Common myeloid progenitor, CD34-positive (primary cell): ENCODE data around the gene DNAJC18.

ENCODE experiments used
- CTCF ChIA-PET: fragments of 350-600 bp; sonication (Branson Sonifier 250); formaldehyde crosslinking; loops from one replicate; lab custom pipeline; 2021; ENCODE audit warnings: antibody characterized with exemption; lab: Charles Lee
- POLR2A ChIA-PET: fragments of 350-600 bp; sonication (Branson Sonifier 250); formaldehyde crosslinking; loops from one replicate; lab custom pipeline; 2021; ENCODE audit warnings: antibody characterized with exemption; lab: Charles Lee
- DNase-seq, 3 donors: peaks; one replicate each; pipeline versions ENCODE4 v3.0.0 to v3.0.0-alpha.2; 2013
- H3K27ac ChIP-seq, 2 experiments: 1 replicate in 1 of 2; 2 replicates in 1 of 2; pipeline ENCODE4 v1.7.0; 2013; ENCODE audit warnings: inconsistent platforms in 2 of 2, low read length in 2 of 2, mild to moderate bottlenecking in 2 of 2, low read depth in 1 of 2, moderate library complexity in 1 of 2; ENCODE audit not compliant: severe bottlenecking in 2 of 2, insufficient read depth in 1 of 2, poor library complexity in 1 of 2
- H3K27me3 ChIP-seq, 5 experiments: replicated peaks in 2 of 5; 1 replicate in 3 of 5; 2 replicates in 2 of 5; pipeline versions ENCODE4 v1.6.1 to v1.7.0; 2013; ENCODE audit warnings: low read length in 4 of 5, mild to moderate bottlenecking in 2 of 5, moderate library complexity in 2 of 5, inconsistent platforms in 1 of 5; ENCODE audit not compliant: insufficient read depth in 5 of 5, control insufficient read depth in 4 of 5
- H3K36me3 ChIP-seq, 4 experiments: 1 replicate in 2 of 4; 2 replicates in 2 of 4; pipeline versions ENCODE4 v1.6.1 to v1.7.0; 2013; ENCODE audit warnings: low read length in 3 of 4, control low read depth in 1 of 4, mild to moderate bottlenecking in 1 of 4; ENCODE audit not compliant: control insufficient read depth in 4 of 4, insufficient read depth in 4 of 4
- H3K4me1 ChIP-seq, 4 experiments: 1 replicate in 3 of 4; 2 replicates in 1 of 4; pipeline versions ENCODE4 v1.6.1 to v1.7.1; 2013; ENCODE audit warnings: low read length in 3 of 4, mild to moderate bottlenecking in 3 of 4, control low read depth in 1 of 4, inconsistent platforms in 1 of 4, moderate library complexity in 1 of 4; ENCODE audit not compliant: control insufficient read depth in 4 of 4, insufficient read depth in 4 of 4; ENCODE audit errors: control extremely low read depth in 1 of 4
- H3K4me3 ChIP-seq, 7 experiments: 1 replicate in 4 of 7; 2 replicates in 3 of 7; pipeline versions ENCODE4 v1.5.1 to v1.7.0; 2013; ENCODE audit warnings: mild to moderate bottlenecking in 7 of 7, low read length in 6 of 7, moderate library complexity in 6 of 7, inconsistent platforms in 2 of 7, low read depth in 2 of 7, control low read depth in 1 of 7; ENCODE audit not compliant: insufficient read depth in 4 of 7, control insufficient read depth in 1 of 7; ENCODE audit errors: extremely low read depth in 1 of 7
- H3K9me3 ChIP-seq, 5 experiments: 1 replicate in 4 of 5; 2 replicates in 1 of 5; pipeline versions ENCODE4 v1.6.1 to v1.7.1; 2013; ENCODE audit warnings: low read length in 4 of 5, mild to moderate bottlenecking in 2 of 5, inconsistent platforms in 1 of 5, low read depth in 1 of 5, moderate library complexity in 1 of 5; ENCODE audit not compliant: control insufficient read depth in 4 of 5, insufficient read depth in 2 of 5; ENCODE audit errors: control extremely low read depth in 1 of 5
- WGBS: methylation state at CpG from one replicate; pipeline ENCODE4 v1.1.5; 2013; ENCODE audit not compliant: insufficient coverage; 5-methylcytosine and 5-hydroxymethylcytosine counted together

DNAJC18 gene

DNA sequence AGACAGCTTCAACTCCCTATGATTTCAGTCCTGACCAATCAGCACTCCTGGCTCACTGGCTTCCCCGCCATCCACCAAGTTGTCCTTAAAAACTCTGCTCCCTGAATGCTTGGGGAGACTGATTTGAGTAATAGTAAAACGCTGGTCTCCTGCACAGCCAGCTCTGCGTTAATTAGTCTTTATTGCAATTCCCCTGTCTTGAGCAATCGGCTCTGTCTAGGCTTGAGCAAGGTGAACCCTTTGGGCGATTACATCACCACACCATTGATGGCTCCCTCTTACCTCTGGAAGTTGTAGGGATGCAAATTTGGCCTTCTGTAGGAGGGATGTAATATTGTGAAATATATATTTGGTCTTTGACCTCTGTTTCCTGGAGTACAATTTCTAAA, 53.3 kb downstream of the DNAJC18 start:
- Histone ChIP-seq H3K9me3 (no peaks in the 10 kb centered on the region), H3K4me1 (peaks cover 6 to 91% (median 87%) of the 10 kb centered on the region in 4 experiments), H3K36me3 (peaks cover 0 to 7% (median 0%) of the 10 kb centered on the region in 4 experiments), H3K27ac (peak overlapping the region in 1 of 2 experiments; percentile 95), H3K4me3 (peak overlapping the region in 1 of 7 experiments; percentile 73), H3K27me3 (no peaks in the 10 kb centered on the region)
- WGBS: no CpG with 5 or more reads among the region's 5 CpGs
- CTCF ChIA-PET: interaction anchor here (0.6 to 7.4 kb wide), 9 partner anchors 10 to 517 kb away, joined by 3 to 48 read pairs (median 6); partner anchors contain the start of genes PAIP2 and SPATA24
- DNase-seq: no peak
- POLR2A ChIA-PET: interaction anchor here (0.7 kb wide), 1 partner anchor 44 kb away, joined by 3 read pairs; the partner anchor contains the start of gene PAIP2

GRCh38 chr5:139385061-139386049, 54.0 kb downstream of the DNAJC18 start:
- CTCF ChIA-PET: interaction anchor here (0.6 to 7.4 kb wide), 8 partner anchors 10 to 516 kb away, joined by 3 to 48 read pairs (median 6); partner anchors contain the start of gene PAIP2
- Histone ChIP-seq H3K4me1 (peaks cover 6 to 84% (median 80%) of the 10 kb centered on the region in 4 experiments), H3K9me3 (no peaks in the 10 kb centered on the region), H3K36me3 (peaks cover 0 to 7% (median 0%) of the 10 kb centered on the region in 4 experiments), H3K27ac (peak overlapping the region; percentile 72 to 95), H3K27me3 (no peaks in the 10 kb centered on the region), H3K4me3 (peak overlapping the region; percentile 24 to 77 (median 67))
- POLR2A ChIA-PET: interaction anchor here (0.5 to 0.7 kb wide), 2 partner anchors 44 to 136 kb away, joined by 3 to 4 read pairs; partner anchors contain the start of gene PAIP2
- DNase-seq: peak in 2 of 3 donors; percentile 51 to 59
- 14% methylated on average over 6 of the region's 8 CpGs for WGBS

DNA sequence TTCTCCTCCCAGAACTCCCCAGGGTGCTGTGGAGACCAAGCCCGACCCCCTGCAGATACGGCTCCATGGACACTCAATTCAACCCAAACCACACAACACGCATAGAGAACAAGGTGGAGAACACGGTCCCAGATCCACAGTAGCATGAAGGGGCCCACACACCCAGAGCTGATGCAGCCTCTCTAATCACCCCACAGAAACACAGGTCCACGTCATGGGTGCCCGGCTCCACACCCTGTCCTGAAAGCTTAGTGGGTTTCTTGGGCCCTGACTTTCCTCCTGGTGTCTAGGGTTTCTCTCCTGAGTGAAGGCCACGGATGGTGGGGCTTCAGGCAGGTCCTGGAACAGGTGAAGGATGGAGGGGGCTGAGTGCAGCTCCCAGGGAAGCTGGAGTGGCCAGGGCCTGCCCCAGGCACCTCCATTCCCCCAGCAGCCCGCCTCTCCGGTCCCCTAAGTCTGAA, 54.7 kb downstream of the DNAJC18 start:
- H3K4me1 ChIP-seq: peaks cover 6 to 77% (median 73%) of the 10 kb centered on the region in 4 experiments
- ChIA-PET POLR2A (interaction anchor here (0.5 kb wide), 1 partner anchor 137 kb away, joined by 4 read pairs; no protein-coding TSS in a partner anchor), CTCF (interaction anchor here (1.0 to 7.4 kb wide), 5 partner anchors 9 to 38 kb away, joined by 3 to 48 read pairs (median 7); no protein-coding TSS in a partner anchor)
- DNase-seq: no peak
- no peaks in the 10 kb centered on the region for H3K9me3 ChIP-seq
- H3K4me3 ChIP-seq: peak overlapping the region in 6 of 7 experiments; percentile 40 to 77 (median 67)
- no peaks in the 10 kb centered on the region for H3K27me3 ChIP-seq
- WGBS: 63% methylated on average over 7 of the region's 9 CpGs
- peak overlapping the region; percentile 72 to 84 for H3K27ac ChIP-seq
- H3K36me3 ChIP-seq: peaks cover 0 to 7% (median 0%) of the 10 kb centered on the region in 4 experiments

GRCh38 chr5:139383993-139384590, 55.2 kb downstream of the DNAJC18 start:
- WGBS: 86% methylated on average over 7 of the region's 7 CpGs
- peaks cover 0 to 7% (median 0%) of the 10 kb centered on the region in 4 experiments for H3K36me3 ChIP-seq
- H3K4me3 ChIP-seq: peak overlapping the region in 3 of 7 experiments; percentile 67 to 77 (median 73)
- H3K9me3 ChIP-seq: no peaks in the 10 kb centered on the region
- ChIA-PET CTCF (interaction anchor here (1.0 to 7.4 kb wide), 7 partner anchors 7 to 63 kb away, joined by 3 to 48 read pairs (median 7); no protein-coding TSS in a partner anchor), POLR2A (no interaction called here)
- no peak for DNase-seq
- peak overlapping the region; percentile 72 to 84 for H3K27ac ChIP-seq
- H3K4me1 ChIP-seq: peaks cover 6 to 71% (median 70%) of the 10 kb centered on the region in 4 experiments
- H3K27me3 ChIP-seq: no peaks in the 10 kb centered on the region

GRCh38 chr5:139383275-139383992, 55.9 kb downstream of the DNAJC18 start, which contains the start of gene SLC23A1:
TSS of gene SLC23A1 (minus strand) at chr5:139383297. CDS start at chr5:139383253, 44 bp downstream.
- Histone ChIP-seq H3K9me3 (no peaks in the 10 kb centered on the region), H3K27ac (peak within 1 kb of the TSS; percentile 72 to 84), H3K4me1 (peaks cover 6 to 65% (median 65%) of the 10 kb centered on the region in 4 experiments), H3K36me3 (peaks cover 0 to 7% (median 4%) of the 10 kb centered on the region in 4 experiments), H3K4me3 (peak within 1 kb of the TSS in 2 of 7 experiments; percentile 67 to 73), H3K27me3 (no peaks in the 10 kb centered on the region)
- DNase-seq: no peak
- POLR2A ChIA-PET: no interaction called here
- 75% methylated on average over 3 of the region's 10 CpGs for WGBS
- CTCF ChIA-PET: interaction anchor here (1.0 to 7.4 kb wide), 4 partner anchors 8 to 62 kb away, joined by 3 to 48 read pairs (median 25); no protein-coding TSS in a partner anchor

DNA sequence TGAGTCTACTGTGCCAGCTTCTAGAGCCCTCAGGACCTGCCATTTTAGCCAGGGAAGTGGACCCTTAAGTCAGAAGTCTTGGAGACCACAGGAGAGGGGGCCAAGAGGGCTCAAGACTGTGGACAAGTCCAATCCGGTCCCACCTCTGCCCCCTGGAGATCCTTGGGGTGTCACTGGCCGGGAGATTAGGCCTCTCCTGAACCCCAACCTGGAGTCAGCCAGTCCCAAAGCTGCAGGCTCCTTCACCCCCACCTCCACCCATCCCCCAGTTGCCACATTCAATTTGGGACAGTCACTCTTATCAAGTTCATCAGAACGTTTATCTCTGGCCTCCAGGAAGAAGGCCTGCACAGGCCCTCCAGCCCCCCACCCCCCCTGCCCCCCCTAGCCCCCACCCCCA, 56.5 kb downstream of the DNAJC18 start:
- POLR2A ChIA-PET: no interaction called here
- no peak for DNase-seq
- Histone ChIP-seq H3K36me3 (peaks cover 0 to 8% (median 7%) of the 10 kb centered on the region in 4 experiments), H3K4me3 (no peak overlapping the region), H3K9me3 (no peaks in the 10 kb centered on the region), H3K27me3 (no peaks in the 10 kb centered on the region), H3K27ac (peak overlapping the region in 1 of 2 experiments; percentile 39), H3K4me1 (peaks cover 6 to 59% (median 58%) of the 10 kb centered on the region in 4 experiments)
- CTCF ChIA-PET: interaction anchor here (1.4 to 7.4 kb wide), 3 partner anchors 8 to 19 kb away, joined by 3 to 43 read pairs (median 7); no protein-coding TSS in a partner anchor
- WGBS: 100% methylated on average over 1 of the region's 3 CpGs
